ENCODE data around the gene PITPNB.

The PITPNB gene

GRCh38 chr22:27823221-27823620, 95.8 kb downstream of the PITPNB start:
- no peaks in the 10 kb centered on the region for H3K36me3 Mint-ChIP-seq (ENCODE audit: insufficient read depth)
- H3K27me3 Mint-ChIP-seq = no peaks in the 10 kb centered on the region
- ATAC-seq (replicated peaks; ENCODE audit: extremely low read depth, poor library complexity, severe bottlenecking) = no peak
- DNase-seq (ENCODE audit: low spot score in 2 of 2) = no peak
- H3K4me1 Mint-ChIP-seq = no peaks in the 10 kb centered on the region
- no peaks in the 10 kb centered on the region for H3K9me3 Mint-ChIP-seq
- H3K27ac Mint-ChIP-seq (ENCODE audit: low read depth) = no peak overlapping the region
- no peak overlapping the region for H3K4me3 Mint-ChIP-seq

GRCh38 chr22:27820896-27821866, 97.9 kb downstream of the PITPNB start:
- Mint-ChIP-seq H3K4me1 (no peaks in the 10 kb centered on the region), H3K4me3 (no peak overlapping the region), H3K27ac (ENCODE audit: low read depth) (peak overlapping the region; percentile 8), H3K36me3 (ENCODE audit: insufficient read depth) (no peaks in the 10 kb centered on the region), H3K27me3 (peaks cover 14% of the 10 kb centered on the region), H3K9me3 (no peaks in the 10 kb centered on the region)
- ATAC-seq (replicated peaks; ENCODE audit: extremely low read depth, poor library complexity, severe bottlenecking) (no peak), DNase-seq (ENCODE audit: low spot score in 2 of 2) (no peak)

- no peaks in the 10 kb centered on the region for H3K9me3 Mint-ChIP-seq
- no peaks in the 10 kb centered on the region for H3K4me1 Mint-ChIP-seq
- no peak overlapping the region for H3K27ac Mint-ChIP-seq (ENCODE audit: low read depth)
- ATAC-seq (replicated peaks; ENCODE audit: extremely low read depth, poor library complexity, severe bottlenecking) = no peak
- H3K4me3 Mint-ChIP-seq = no peak overlapping the region
- H3K27me3 Mint-ChIP-seq = peaks cover 26% of the 10 kb centered on the region
- no peak for DNase-seq (ENCODE audit: low spot score in 2 of 2)
- no peaks in the 10 kb centered on the region for H3K36me3 Mint-ChIP-seq (ENCODE audit: insufficient read depth)
Observed at GRCh38 chr22:27816552-27816951, 102.5 kb downstream of the PITPNB start.

- no peak overlapping the region for H3K27ac Mint-ChIP-seq (ENCODE audit: low read depth)
- no peaks in the 10 kb centered on the region for H3K9me3 Mint-ChIP-seq
- H3K27me3 Mint-ChIP-seq = peaks cover 26% of the 10 kb centered on the region
- no peaks in the 10 kb centered on the region for H3K36me3 Mint-ChIP-seq (ENCODE audit: insufficient read depth)
- no peak for DNase-seq (ENCODE audit: low spot score in 2 of 2)
- ATAC-seq (replicated peaks; ENCODE audit: extremely low read depth, poor library complexity, severe bottlenecking) = no peak
- H3K4me3 Mint-ChIP-seq = no peak overlapping the region
- no peaks in the 10 kb centered on the region for H3K4me1 Mint-ChIP-seq
Observed at GRCh38 chr22:27815826-27816530, 103.1 kb downstream of the PITPNB start.

GRCh38 chr22:27814993-27815392, 104.1 kb downstream of the PITPNB start:
- Mint-ChIP-seq H3K27me3 (peaks cover 26% of the 10 kb centered on the region), H3K4me1 (no peaks in the 10 kb centered on the region), H3K36me3 (ENCODE audit: insufficient read depth) (no peaks in the 10 kb centered on the region), H3K27ac (ENCODE audit: low read depth) (no peak overlapping the region), H3K9me3 (no peaks in the 10 kb centered on the region), H3K4me3 (no peak overlapping the region)
- DNase-seq (ENCODE audit: low spot score in 2 of 2) (no peak), ATAC-seq (replicated peaks; ENCODE audit: extremely low read depth, poor library complexity, severe bottlenecking) (no peak)

- Mint-ChIP-seq H3K9me3 (no peaks in the 10 kb centered on the region), H3K4me1 (no peaks in the 10 kb centered on the region), H3K27ac (ENCODE audit: low read depth) (no peak overlapping the region), H3K36me3 (ENCODE audit: insufficient read depth) (no peaks in the 10 kb centered on the region), H3K27me3 (peaks cover 36% of the 10 kb centered on the region), H3K4me3 (no peak overlapping the region)
- no peak for DNase-seq (ENCODE audit: low spot score in 2 of 2)
- no peak for ATAC-seq (replicated peaks; ENCODE audit: extremely low read depth, poor library complexity, severe bottlenecking)
Observed at GRCh38 chr22:27811778-27812177, 107.3 kb downstream of the PITPNB start.

- no peak for DNase-seq (ENCODE audit: low spot score in 2 of 2)
- Mint-ChIP-seq H3K4me3 (no peak overlapping the region), H3K36me3 (ENCODE audit: insufficient read depth) (no peaks in the 10 kb centered on the region), H3K27ac (ENCODE audit: low read depth) (no peak overlapping the region), H3K27me3 (peaks cover 37% of the 10 kb centered on the region), H3K9me3 (no peaks in the 10 kb centered on the region), H3K4me1 (peaks cover under 1% of the 10 kb centered on the region)
- no peak for ATAC-seq (replicated peaks; ENCODE audit: extremely low read depth, poor library complexity, severe bottlenecking)
Observed at GRCh38 chr22:27810609-27811151, 108.4 kb downstream of the PITPNB start.

- DNase-seq (ENCODE audit: low spot score in 2 of 2) (no peak), ATAC-seq (replicated peaks; ENCODE audit: extremely low read depth, poor library complexity, severe bottlenecking) (no peak)
- peaks cover 37% of the 10 kb centered on the region for H3K27me3 Mint-ChIP-seq
- H3K36me3 Mint-ChIP-seq (ENCODE audit: insufficient read depth) = no peaks in the 10 kb centered on the region
- peaks cover 8% of the 10 kb centered on the region for H3K4me1 Mint-ChIP-seq
- H3K4me3 Mint-ChIP-seq = no peak overlapping the region
- no peaks in the 10 kb centered on the region for H3K9me3 Mint-ChIP-seq
- no peak overlapping the region for H3K27ac Mint-ChIP-seq (ENCODE audit: low read depth)
Observed at GRCh38 chr22:27809700-27810608, 109.1 kb downstream of the PITPNB start.

GRCh38 chr22:27809226-27809603, 109.8 kb downstream of the PITPNB start:
- H3K27ac Mint-ChIP-seq (ENCODE audit: low read depth) = no peak overlapping the region

GRCh38 chr22:27808451-27809225, 110.4 kb downstream of the PITPNB start:
- peaks cover 14% of the 10 kb centered on the region for H3K4me1 Mint-ChIP-seq
- H3K36me3 Mint-ChIP-seq (ENCODE audit: insufficient read depth) = no peaks in the 10 kb centered on the region
- peaks cover 45% of the 10 kb centered on the region for H3K27me3 Mint-ChIP-seq
- ATAC-seq (replicated peaks; ENCODE audit: extremely low read depth, poor library complexity, severe bottlenecking) (no peak), DNase-seq (ENCODE audit: low spot score in 2 of 2) (no peak)
- no peak overlapping the region for H3K27ac Mint-ChIP-seq (ENCODE audit: low read depth)
- H3K9me3 Mint-ChIP-seq = no peaks in the 10 kb centered on the region
- no peak overlapping the region for H3K4me3 Mint-ChIP-seq

More at GRCh38 chr22:27809226-27809603, 109.8 kb downstream of the PITPNB start:
- ATAC-seq (replicated peaks; ENCODE audit: extremely low read depth, poor library complexity, severe bottlenecking) (no peak), DNase-seq (ENCODE audit: low spot score in 2 of 2) (no peak)
- Mint-ChIP-seq H3K36me3 (ENCODE audit: insufficient read depth) (no peaks in the 10 kb centered on the region), H3K9me3 (no peaks in the 10 kb centered on the region), H3K4me3 (no peak overlapping the region), H3K4me1 (peaks cover 14% of the 10 kb centered on the region), H3K27me3 (peaks cover 44% of the 10 kb centered on the region)

- peaks cover 22% of the 10 kb centered on the region for H3K4me1 Mint-ChIP-seq
- no peak for DNase-seq (ENCODE audit: low spot score in 2 of 2)
- H3K4me3 Mint-ChIP-seq = no peak overlapping the region
- H3K27me3 Mint-ChIP-seq = peaks cover 45% of the 10 kb centered on the region
- H3K9me3 Mint-ChIP-seq = no peaks in the 10 kb centered on the region
- H3K27ac Mint-ChIP-seq (ENCODE audit: low read depth) = no peak overlapping the region
- no peaks in the 10 kb centered on the region for H3K36me3 Mint-ChIP-seq (ENCODE audit: insufficient read depth)
- no peak for ATAC-seq (replicated peaks; ENCODE audit: extremely low read depth, poor library complexity, severe bottlenecking)
Observed at GRCh38 chr22:27805841-27806240, 113.2 kb downstream of the PITPNB start.

Measured in central memory CD8-positive, alpha-beta T cell (primary cell).